Gastrocnemius medialis (tissue), 4 donors: Measurements from ENCODE around the gene FNDC3A. TPM values are rescaled to one million over a fixed set of nuclear protein-coding genes. Genes with fewer than 3 reads are reported as not detected.

Experiments used
- ATAC-seq, 2 donors: fragments of 150-250 bp; one replicate each; pipeline ENCODE4 v1.9.1; 2016
- DNase-seq, 2 donors: peaks; one replicate each; pipeline ENCODE4 v3.0.0-alpha.2; 2019
- H3K27ac ChIP-seq, 4 donors: fragments of 200-600 bp; sonication (generic); 1 replicate in 1 of 4; 2 replicates in 3 of 4; pipeline ENCODE4 v1.5.1; 2016 to 2018; ENCODE audit warnings: mild to moderate bottlenecking in 2 of 4, moderate library complexity in 1 of 4
- H3K27me3 ChIP-seq, 3 donors: fragments of 200-600 bp; sonication (generic) in 2 of 3; 1 replicate in 1 of 3; 2 replicates in 2 of 3; pipeline versions ENCODE4 v1.5.1 to v1.6.0; 2016 to 2019; ENCODE audit warnings: mild to moderate bottlenecking in 1 of 3, moderate library complexity in 1 of 3
- H3K36me3 ChIP-seq, 2 donors: fragments of 200-600 bp; sonication (generic) in 1 of 2; one replicate each; pipeline ENCODE4 v1.5.1; 2017 to 2018
- H3K4me1 ChIP-seq, 2 donors: fragments of 200-600 bp; sonication (generic) in 1 of 2; one replicate each; pipeline ENCODE4 v1.5.1; 2016 to 2017; ENCODE audit warnings: mild to moderate bottlenecking in 2 of 2
- H3K4me3 ChIP-seq, 4 donors: fragments of 200-600 bp; sonication (generic) in 3 of 4; 1 replicate in 1 of 4; 2 replicates in 3 of 4; pipeline ENCODE4 v1.5.1; 2016 to 2019; ENCODE audit warnings: mild to moderate bottlenecking in 2 of 4
- H3K9me3 ChIP-seq, 3 donors: fragments of 200-600 bp; sonication (generic) in 2 of 3; 1 replicate in 1 of 3; 2 replicates in 2 of 3; pipeline ENCODE4 v1.5.1; 2016 to 2019
- POLR2A ChIP-seq, 2 donors: fragments of 450-650 bp; IDR thresholded peaks; one replicate each; pipeline ENCODE4 v1.6.1; 2017; ENCODE audit warnings: antibody characterized with exemption in 2 of 2, mild to moderate bottlenecking in 2 of 2, moderate library complexity in 2 of 2
- in situ Hi-C, 4 donors: fragments of 200-750 bp; cut with MboI; loops; one replicate each; pipeline versions ENCODE4 v1.15.0 to v1.8.0; 2017; ENCODE audit warnings: low sequenced_read_pairs in 4 of 4
- intact Hi-C: fragments of 100-400 bp; cut with DNase I; formaldehyde crosslinking; loops from one replicate; pipeline ENCODE4 v1.15.1; 2023; ENCODE audit warnings: low total_unique reads
- total RNA-seq, 4 donors: library from RNA; depleted of rRNA; stranded (reverse); fragments of >200 nt; gene quantifications; one replicate each; pipeline versions ENCODE4 v1.1.0 to v1.2.3, GENCODE V29; 2016
- TF ChIP-seq, protein P1 (sequence below), 5 experiments: fragments of 450-650 bp in 3 of 5; fragments of 200-600 bp in 2 of 5; sonication (generic) in 2 of 5; IDR thresholded peaks in 4 of 5; conservative IDR thresholded peaks in 1 of 5; 1 replicate in 4 of 5; 2 replicates in 1 of 5; pipeline ENCODE4 v1.5.1; 2016 to 2019; ENCODE audit warnings: antibody characterized with exemption in 5 of 5, mild to moderate bottlenecking in 3 of 5, moderate library complexity in 3 of 5

The FNDC3A gene, protein sequence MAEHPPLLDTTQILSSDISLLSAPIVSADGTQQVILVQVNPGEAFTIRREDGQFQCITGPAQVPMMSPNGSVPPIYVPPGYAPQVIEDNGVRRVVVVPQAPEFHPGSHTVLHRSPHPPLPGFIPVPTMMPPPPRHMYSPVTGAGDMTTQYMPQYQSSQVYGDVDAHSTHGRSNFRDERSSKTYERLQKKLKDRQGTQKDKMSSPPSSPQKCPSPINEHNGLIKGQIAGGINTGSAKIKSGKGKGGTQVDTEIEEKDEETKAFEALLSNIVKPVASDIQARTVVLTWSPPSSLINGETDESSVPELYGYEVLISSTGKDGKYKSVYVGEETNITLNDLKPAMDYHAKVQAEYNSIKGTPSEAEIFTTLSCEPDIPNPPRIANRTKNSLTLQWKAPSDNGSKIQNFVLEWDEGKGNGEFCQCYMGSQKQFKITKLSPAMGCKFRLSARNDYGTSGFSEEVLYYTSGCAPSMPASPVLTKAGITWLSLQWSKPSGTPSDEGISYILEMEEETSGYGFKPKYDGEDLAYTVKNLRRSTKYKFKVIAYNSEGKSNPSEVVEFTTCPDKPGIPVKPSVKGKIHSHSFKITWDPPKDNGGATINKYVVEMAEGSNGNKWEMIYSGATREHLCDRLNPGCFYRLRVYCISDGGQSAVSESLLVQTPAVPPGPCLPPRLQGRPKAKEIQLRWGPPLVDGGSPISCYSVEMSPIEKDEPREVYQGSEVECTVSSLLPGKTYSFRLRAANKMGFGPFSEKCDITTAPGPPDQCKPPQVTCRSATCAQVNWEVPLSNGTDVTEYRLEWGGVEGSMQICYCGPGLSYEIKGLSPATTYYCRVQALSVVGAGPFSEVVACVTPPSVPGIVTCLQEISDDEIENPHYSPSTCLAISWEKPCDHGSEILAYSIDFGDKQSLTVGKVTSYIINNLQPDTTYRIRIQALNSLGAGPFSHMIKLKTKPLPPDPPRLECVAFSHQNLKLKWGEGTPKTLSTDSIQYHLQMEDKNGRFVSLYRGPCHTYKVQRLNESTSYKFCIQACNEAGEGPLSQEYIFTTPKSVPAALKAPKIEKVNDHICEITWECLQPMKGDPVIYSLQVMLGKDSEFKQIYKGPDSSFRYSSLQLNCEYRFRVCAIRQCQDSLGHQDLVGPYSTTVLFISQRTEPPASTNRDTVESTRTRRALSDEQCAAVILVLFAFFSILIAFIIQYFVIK
- 10 to 100 TPM in 2 of 4 donors, 1 to 10 TPM in 2; 9.6 to 18.3 (median 10.4) TPM for total RNA-seq

DNA sequence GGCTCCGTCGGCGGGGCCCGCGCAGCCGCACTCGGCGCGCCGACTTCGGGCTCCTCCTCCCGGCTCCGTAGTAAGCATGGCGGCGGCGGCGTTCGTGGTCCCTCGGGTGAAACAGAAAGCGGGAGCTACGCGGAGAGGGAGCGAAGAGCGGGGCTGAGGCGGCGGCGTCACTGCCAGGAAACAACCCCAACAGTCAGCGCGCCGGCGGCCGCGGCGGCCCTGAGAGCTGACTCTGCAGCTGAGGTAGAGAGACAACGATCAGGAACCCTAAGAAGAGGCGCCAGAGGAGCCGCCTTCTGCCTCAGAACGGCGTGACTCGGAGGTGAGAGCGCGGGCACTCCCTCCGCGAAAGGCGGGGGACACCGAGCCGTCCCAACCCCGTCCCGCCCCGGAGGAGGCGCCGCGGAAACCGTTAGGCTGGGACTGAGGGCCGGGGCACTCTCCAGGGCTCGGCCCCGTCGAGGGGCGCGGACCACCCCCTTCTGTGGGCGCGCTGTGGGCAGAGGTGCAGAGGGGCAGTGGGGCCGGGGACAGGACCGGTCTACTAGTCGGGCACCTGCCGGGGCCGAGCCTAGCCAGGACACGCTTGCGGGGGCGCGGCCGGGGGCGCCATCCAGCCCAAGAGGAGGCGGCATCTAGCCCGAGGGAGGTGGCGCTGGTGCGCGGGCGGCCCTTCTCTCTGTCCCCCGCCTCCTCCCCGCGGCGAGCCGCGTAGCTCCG, at the start of gene FNDC3A:
Gene FNDC3A, plus strand, starts transcription at position 57 of the 720 bp plus-strand sequence. CDS start 30,279 bp downstream, outside the sequence.
- in situ Hi-C loops (loop anchor here in 1 of 4 donors (10.0 kb wide), 1 partner anchor 129 kb away; no protein-coding TSS in a partner anchor), intact Hi-C loops (loop anchor here (5.0 to 10.0 kb wide), 3 partner anchors 119 to 271 kb away; partner anchors contain the start of gene CDADC1)
- Histone ChIP-seq H3K27me3 (no peaks in the 10 kb centered on the region), H3K27ac (peak within 1 kb of the TSS; percentile 98 to 99 (median 98)), H3K9me3 (no peaks in the 10 kb centered on the region), H3K4me3 (peak within 1 kb of the TSS; percentile 88 to 96 (median 92)), H3K4me1 (peaks cover 18 to 28% of the 10 kb centered on the region in 2 donors), H3K36me3 (no peaks in the 10 kb centered on the region)
- DNase-seq (peak; percentile 63 to 70), ATAC-seq (peak; percentile 83 to 86)
- TF ChIP-seq POLR2A (IDR thresholded peaks at IDR 0.05), result peak; percentile 31 to 60
- TF ChIP-seq, protein P1, sequence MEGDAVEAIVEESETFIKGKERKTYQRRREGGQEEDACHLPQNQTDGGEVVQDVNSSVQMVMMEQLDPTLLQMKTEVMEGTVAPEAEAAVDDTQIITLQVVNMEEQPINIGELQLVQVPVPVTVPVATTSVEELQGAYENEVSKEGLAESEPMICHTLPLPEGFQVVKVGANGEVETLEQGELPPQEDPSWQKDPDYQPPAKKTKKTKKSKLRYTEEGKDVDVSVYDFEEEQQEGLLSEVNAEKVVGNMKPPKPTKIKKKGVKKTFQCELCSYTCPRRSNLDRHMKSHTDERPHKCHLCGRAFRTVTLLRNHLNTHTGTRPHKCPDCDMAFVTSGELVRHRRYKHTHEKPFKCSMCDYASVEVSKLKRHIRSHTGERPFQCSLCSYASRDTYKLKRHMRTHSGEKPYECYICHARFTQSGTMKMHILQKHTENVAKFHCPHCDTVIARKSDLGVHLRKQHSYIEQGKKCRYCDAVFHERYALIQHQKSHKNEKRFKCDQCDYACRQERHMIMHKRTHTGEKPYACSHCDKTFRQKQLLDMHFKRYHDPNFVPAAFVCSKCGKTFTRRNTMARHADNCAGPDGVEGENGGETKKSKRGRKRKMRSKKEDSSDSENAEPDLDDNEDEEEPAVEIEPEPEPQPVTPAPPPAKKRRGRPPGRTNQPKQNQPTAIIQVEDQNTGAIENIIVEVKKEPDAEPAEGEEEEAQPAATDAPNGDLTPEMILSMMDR (IDR thresholded peaks at IDR 0.05 in 4 of 5, conservative IDR thresholded peaks at IDR 0.05 in 1 of 5), result peak in 1 of 5 experiments; percentile 33

DNA sequence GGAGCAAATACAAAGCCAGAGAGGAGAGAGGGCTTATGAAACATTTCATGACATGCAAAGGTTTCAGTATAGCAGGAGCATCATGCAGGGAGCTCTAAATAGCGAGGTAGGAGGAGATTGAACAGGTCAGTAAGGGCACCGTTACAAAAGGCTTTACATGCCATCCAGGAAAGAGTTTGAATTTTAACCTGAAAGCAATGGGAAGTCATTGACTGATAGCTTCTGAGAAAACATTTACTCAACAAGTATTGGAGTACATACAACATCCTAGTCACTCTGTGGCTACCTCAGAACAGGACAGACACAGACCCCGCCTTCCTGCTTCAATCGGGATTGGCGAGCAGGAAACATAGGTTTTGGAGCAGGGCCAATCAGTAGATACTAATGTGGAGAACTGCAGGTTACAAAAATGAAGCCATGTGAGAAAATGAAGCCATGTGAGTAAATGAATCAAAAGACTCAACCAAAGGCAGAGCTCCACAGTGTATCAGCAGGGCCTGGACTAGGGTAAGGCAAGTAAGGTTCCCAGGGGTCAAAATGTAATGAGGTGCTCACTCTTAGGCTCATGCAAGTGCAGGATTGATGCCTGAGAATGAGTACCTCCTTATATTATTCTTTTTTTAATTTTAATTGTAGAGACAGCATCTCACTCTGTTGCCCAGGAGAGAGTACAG, 46.8 kb upstream of the FNDC3A start:
- TF ChIP-seq, protein P1 (IDR thresholded peaks at IDR 0.05 in 4 of 5, conservative IDR thresholded peaks at IDR 0.05 in 1 of 5), result no peak
- TF ChIP-seq POLR2A (IDR thresholded peaks at IDR 0.05), result no peak
- in situ Hi-C loops (no loop called here), intact Hi-C loops (no loop called here)
- Histone ChIP-seq H3K36me3 (no peaks in the 10 kb centered on the region), H3K4me3 (no peak overlapping the region), H3K27me3 (peaks cover 0 to 2% (median 0%) of the 10 kb centered on the region in 3 donors), H3K9me3 (no peaks in the 10 kb centered on the region), H3K27ac (no peak overlapping the region), H3K4me1 (no peaks in the 10 kb centered on the region)
- DNase-seq (no peak), ATAC-seq (no peak)

- no peak for TF ChIP-seq POLR2A (IDR thresholded peaks at IDR 0.05)
- TF ChIP-seq, protein P1 (IDR thresholded peaks at IDR 0.05 in 4 of 5, conservative IDR thresholded peaks at IDR 0.05 in 1 of 5), result no peak
- no peaks in the 10 kb centered on the region for H3K4me1 ChIP-seq
- intact Hi-C loops, result no loop called here
- no peak overlapping the region for H3K4me3 ChIP-seq
- no peaks in the 10 kb centered on the region for H3K36me3 ChIP-seq
- in situ Hi-C loops, result no loop called here
- no peaks in the 10 kb centered on the region for H3K9me3 ChIP-seq
- H3K27me3 ChIP-seq, result peaks cover 0 to 3% (median 0%) of the 10 kb centered on the region in 3 donors
- ATAC-seq (no peak), DNase-seq (no peak)
- H3K27ac ChIP-seq, result no peak overlapping the region
Observed at GRCh38 chr13:48930918-48931317, 44.8 kb upstream of the FNDC3A start.
